ENCODE results near the gene CASP8AP2. TPM values are rescaled to one million over a fixed set of nuclear protein-coding genes. Genes with fewer than 3 reads are reported as not detected.
A peak's percentile ranks its signal among the peaks of the same experiment; 100 is the strongest.
"Not testable (repeated sequence)": the region's sequence is repeated elsewhere in the genome, so short reads cannot be mapped to it uniquely, and the experiment has no call there.

The CASP8AP2 gene
- total RNA-seq, 1 donor from 2014 or later, result 21.9 TPM

DNA sequence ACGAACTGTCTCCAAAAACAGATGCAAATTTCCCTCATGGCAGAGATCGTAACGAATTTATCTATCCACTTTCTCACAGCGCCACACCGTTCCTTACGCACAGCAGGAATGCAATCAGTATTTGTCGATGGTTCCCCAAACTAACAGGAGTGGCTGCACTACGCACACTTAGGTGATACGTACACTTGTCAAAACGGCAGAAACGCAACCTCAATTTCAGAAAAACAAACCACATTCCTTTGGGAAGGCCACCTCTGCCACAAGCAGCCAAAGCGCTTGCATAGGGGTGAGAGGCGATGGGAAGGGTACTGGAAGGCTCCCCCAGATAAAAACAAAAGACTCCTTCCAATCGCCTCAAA lies 10.7 kb upstream of the CASP8AP2 start:
- H3K36me3 ChIP-seq, result no peaks in the 10 kb centered on the region
- peak overlapping the region; percentile 68 to 76 for H3K4me3 ChIP-seq
- TF ChIP-seq POLR2AphosphoS5 (IDR thresholded peaks at IDR 0.05; ENCODE audit: insufficient read depth in 1 of 2, low read depth in 1 of 2), result no peak
- intact Hi-C loops (cut with DNase I), result no loop called here
- peak overlapping the region; percentile 71 for H3K27ac ChIP-seq
- no peaks in the 10 kb centered on the region for H3K9me3 ChIP-seq
- H3K27me3 ChIP-seq, result no peaks in the 10 kb centered on the region
- DNase-seq (ENCODE audit: extremely low spot score in 2 of 2), result no peak
- H3K4me1 ChIP-seq, result peaks cover 26% of the 10 kb centered on the region

GRCh38 chr6:89819336-89820130 lies 10.1 kb upstream of the CASP8AP2 start, which contains the start of gene MDN1:
Gene MDN1 (minus strand): TSS chr6:89819794. CDS start chr6:89819607, 187 bp downstream.
- Histone ChIP-seq H3K4me3 (peak within 1 kb of the TSS; percentile 68 to 76), H3K27ac (peak within 1 kb of the TSS; percentile 71), H3K4me1 (peaks cover 26% of the 10 kb centered on the region), H3K36me3 (no peaks in the 10 kb centered on the region), H3K27me3 (no peaks in the 10 kb centered on the region), H3K9me3 (no peaks in the 10 kb centered on the region)
- peak in 1 of 2 donors; percentile 90 for DNase-seq (ENCODE audit: extremely low spot score in 2 of 2)
- TF ChIP-seq, protein P1, sequence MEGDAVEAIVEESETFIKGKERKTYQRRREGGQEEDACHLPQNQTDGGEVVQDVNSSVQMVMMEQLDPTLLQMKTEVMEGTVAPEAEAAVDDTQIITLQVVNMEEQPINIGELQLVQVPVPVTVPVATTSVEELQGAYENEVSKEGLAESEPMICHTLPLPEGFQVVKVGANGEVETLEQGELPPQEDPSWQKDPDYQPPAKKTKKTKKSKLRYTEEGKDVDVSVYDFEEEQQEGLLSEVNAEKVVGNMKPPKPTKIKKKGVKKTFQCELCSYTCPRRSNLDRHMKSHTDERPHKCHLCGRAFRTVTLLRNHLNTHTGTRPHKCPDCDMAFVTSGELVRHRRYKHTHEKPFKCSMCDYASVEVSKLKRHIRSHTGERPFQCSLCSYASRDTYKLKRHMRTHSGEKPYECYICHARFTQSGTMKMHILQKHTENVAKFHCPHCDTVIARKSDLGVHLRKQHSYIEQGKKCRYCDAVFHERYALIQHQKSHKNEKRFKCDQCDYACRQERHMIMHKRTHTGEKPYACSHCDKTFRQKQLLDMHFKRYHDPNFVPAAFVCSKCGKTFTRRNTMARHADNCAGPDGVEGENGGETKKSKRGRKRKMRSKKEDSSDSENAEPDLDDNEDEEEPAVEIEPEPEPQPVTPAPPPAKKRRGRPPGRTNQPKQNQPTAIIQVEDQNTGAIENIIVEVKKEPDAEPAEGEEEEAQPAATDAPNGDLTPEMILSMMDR (IDR thresholded peaks at IDR 0.05), result no peak
- TF ChIP-seq POLR2A (IDR thresholded peaks at IDR 0.05) (peak in 1 of 2 donors; percentile 46), POLR2AphosphoS5 (IDR thresholded peaks at IDR 0.05; ENCODE audit: insufficient read depth in 1 of 2, low read depth in 1 of 2) (peak; percentile 92 to 97)
- intact Hi-C loops (cut with DNase I), result loop anchor here (5.0 kb wide), 1 partner anchor 398 kb away; no protein-coding TSS in a partner anchor

DNA sequence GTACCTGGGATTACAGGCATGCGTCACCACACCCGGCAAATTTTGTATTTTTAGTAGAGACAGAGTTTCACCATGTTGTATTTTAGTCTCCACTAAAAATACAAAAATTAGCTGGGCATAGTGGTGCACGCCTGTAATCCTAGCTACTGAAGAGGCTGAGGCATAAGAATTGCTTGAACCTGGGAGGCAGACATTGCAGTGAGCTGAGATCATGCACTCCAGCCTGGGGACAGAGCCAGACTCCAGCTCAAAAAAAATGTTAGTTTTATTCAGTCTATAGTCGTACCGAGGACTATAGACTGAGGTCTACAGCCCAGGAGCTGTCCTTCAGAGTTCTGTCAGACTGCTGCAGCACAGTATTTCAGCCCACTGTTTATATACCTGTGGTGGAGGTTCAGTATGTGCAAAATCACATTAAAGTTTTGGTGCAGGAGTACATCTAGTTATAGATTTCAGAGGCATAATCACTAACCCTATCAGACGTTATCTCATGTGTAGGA lies 3.6 kb upstream of the CASP8AP2 start:
- TF ChIP-seq POLR2AphosphoS5 (IDR thresholded peaks at IDR 0.05; ENCODE audit: insufficient read depth in 1 of 2, low read depth in 1 of 2) (no peak), POLR2A (IDR thresholded peaks at IDR 0.05) (no peak)
- TF ChIP-seq, protein P1 (IDR thresholded peaks at IDR 0.05), result no peak
- DNase-seq (ENCODE audit: extremely low spot score in 2 of 2), result no peak
- Histone ChIP-seq H3K4me1 (peaks cover 12% of the 10 kb centered on the region), H3K27ac (no peak overlapping the region), H3K36me3 (no peaks in the 10 kb centered on the region), H3K4me3 (no peak overlapping the region), H3K27me3 (no peaks in the 10 kb centered on the region), H3K9me3 (no peaks in the 10 kb centered on the region)
- intact Hi-C loops (cut with DNase I), result no loop called here

DNA sequence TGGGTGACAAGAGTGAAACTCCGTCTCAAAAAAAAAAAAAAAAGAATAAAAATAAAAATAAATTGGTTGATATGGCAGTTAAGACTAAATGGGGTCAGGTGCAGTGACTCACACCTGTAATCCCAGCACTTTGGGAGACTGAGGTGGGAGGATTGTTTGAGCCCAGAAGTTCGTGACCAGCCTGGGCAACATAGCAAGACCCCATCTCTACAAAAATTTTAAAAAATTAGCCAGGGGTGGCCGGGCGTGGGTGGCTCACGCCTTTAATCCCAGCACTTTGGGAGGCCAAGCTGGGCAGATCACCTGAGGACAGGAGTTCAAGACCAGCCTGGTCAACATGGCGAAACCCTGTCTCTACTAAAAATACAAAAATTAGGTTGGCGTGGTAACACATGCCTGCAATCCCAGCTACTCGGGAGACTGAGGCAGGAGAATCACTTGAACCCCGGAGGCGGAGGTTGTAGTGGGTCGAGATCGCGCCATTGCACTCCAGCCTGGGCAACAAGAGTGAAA lies 1.1 kb upstream of the CASP8AP2 start:
- H3K27me3 ChIP-seq; intact Hi-C loops (cut with DNase I); DNase-seq (ENCODE audit: extremely low spot score in 2 of 2); H3K36me3 ChIP-seq; H3K9me3 ChIP-seq: not testable (repeated sequence)
- H3K4me1 ChIP-seq, result peaks cover 15% of the 10 kb centered on the region
- peak overlapping the region; percentile 76 for H3K27ac ChIP-seq
- H3K4me3 ChIP-seq, result peak overlapping the region; percentile 80 to 97

- Histone ChIP-seq H3K4me1 (peaks cover 15% of the 10 kb centered on the region), H3K36me3 (no peaks in the 10 kb centered on the region), H3K27me3 (no peaks in the 10 kb centered on the region), H3K27ac (peak overlapping the region; percentile 76), H3K4me3 (peak overlapping the region; percentile 80 to 97), H3K9me3 (no peaks in the 10 kb centered on the region)
- intact Hi-C loops (cut with DNase I), result no loop called here
- no peak for DNase-seq (ENCODE audit: extremely low spot score in 2 of 2)
- no peak for TF ChIP-seq POLR2AphosphoS5 (IDR thresholded peaks at IDR 0.05; ENCODE audit: insufficient read depth in 1 of 2, low read depth in 1 of 2)
- TF ChIP-seq, protein P1 (IDR thresholded peaks at IDR 0.05), result no peak
- TF ChIP-seq POLR2A (IDR thresholded peaks at IDR 0.05), result no peak
These were observed 650 bp upstream of the CASP8AP2 start for GRCh38 chr6:89828988-89829471.

Data from vagina (tissue), 2 donors.